Mesothelial cell of epicardium (in vitro differentiated cells): ENCODE results near the gene SLC29A4. TPM values are rescaled to one million over a fixed set of nuclear protein-coding genes. Genes with fewer than 3 reads are reported as not detected.
"Not testable (repeated sequence)": the region's sequence is repeated elsewhere in the genome, so short reads cannot be mapped to it uniquely, and the experiment has no call there.

Source experiments
- DNase-seq, 2 experiments: peaks; one replicate each; pipeline ENCODE4 v3.0.0; 2021; ENCODE audit warnings: low spot score in 2 of 2; ENCODE audit not compliant: unreplicated experiment in 2 of 2
- H3K27ac Mint-ChIP-seq: 2 replicates; pipeline ENCODE4 v1.8.0; 2021; ENCODE audit warnings: mixed read lengths
- H3K27me3 Mint-ChIP-seq: 2 replicates; pipeline ENCODE4 v1.8.0; 2021; ENCODE audit warnings: low read depth, mixed read lengths
- H3K36me3 Mint-ChIP-seq: 2 replicates; pipeline ENCODE4 v1.8.0; 2021; ENCODE audit warnings: mixed read lengths
- H3K4me1 Mint-ChIP-seq: 2 replicates; pipeline ENCODE4 v1.8.0; 2021; ENCODE audit warnings: mixed read lengths
- H3K4me3 Mint-ChIP-seq: 2 replicates; pipeline ENCODE4 v1.8.0; 2021; ENCODE audit warnings: mild to moderate bottlenecking, moderate library complexity, mixed read lengths
- H3K9me3 Mint-ChIP-seq: 2 replicates; pipeline ENCODE4 v1.8.0; 2021; ENCODE audit warnings: mixed read lengths
- total RNA-seq: library from RNA; stranded (reverse); gene quantifications from 3 replicates; pipeline ENCODE4 v1.2.1, GENCODE V29; 2021
- TF ChIP-seq, protein P1 (sequence below): fragments of 200-600 bp; sonication (generic); IDR thresholded peaks from one replicate; pipeline ENCODE4 v1.5.0; 2021; ENCODE audit warnings: antibody characterized with exemption; ENCODE audit not compliant: unreplicated experiment

The SLC29A4 gene
- total RNA-seq, 1 donor from 2014 or later: 37.9 TPM

DNA sequence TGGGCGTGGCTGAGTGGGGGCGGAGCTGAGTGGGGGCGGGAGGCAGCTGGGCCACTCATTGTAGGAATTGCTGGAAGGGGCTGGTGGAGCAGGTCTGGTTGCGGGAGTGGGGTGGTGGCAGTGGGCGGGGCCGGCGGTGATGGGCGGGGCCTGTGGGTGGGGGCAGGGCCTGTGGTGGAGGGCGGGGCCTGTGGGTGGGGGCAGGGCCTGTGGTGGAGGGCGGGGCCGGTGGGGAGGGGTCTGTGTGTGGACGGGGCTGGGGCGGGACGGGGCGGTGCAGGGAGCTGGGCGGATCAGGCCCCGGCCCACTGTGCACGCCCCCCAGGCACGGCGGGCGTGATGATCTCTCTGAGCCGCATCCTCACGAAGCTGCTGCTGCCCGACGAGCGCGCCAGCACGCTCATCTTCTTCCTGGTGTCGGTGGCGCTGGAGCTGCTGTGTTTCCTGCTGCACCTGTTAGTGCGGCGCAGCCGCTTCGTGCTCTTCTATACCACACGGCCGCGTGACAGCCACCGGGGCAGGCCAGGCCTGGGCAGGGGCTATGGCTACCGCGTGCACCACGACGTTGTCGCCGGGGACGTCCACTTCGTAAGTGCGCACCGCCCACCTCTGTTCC is 14.0 kb downstream of the SLC29A4 start:
- H3K36me3 Mint-ChIP-seq: peaks cover 44% of the 10 kb centered on the region
- peak overlapping the region; percentile 47 for H3K27ac Mint-ChIP-seq
- peak; percentile 73 to 75 for DNase-seq
- peaks cover 7% of the 10 kb centered on the region for H3K4me1 Mint-ChIP-seq
- TF ChIP-seq, protein P1, sequence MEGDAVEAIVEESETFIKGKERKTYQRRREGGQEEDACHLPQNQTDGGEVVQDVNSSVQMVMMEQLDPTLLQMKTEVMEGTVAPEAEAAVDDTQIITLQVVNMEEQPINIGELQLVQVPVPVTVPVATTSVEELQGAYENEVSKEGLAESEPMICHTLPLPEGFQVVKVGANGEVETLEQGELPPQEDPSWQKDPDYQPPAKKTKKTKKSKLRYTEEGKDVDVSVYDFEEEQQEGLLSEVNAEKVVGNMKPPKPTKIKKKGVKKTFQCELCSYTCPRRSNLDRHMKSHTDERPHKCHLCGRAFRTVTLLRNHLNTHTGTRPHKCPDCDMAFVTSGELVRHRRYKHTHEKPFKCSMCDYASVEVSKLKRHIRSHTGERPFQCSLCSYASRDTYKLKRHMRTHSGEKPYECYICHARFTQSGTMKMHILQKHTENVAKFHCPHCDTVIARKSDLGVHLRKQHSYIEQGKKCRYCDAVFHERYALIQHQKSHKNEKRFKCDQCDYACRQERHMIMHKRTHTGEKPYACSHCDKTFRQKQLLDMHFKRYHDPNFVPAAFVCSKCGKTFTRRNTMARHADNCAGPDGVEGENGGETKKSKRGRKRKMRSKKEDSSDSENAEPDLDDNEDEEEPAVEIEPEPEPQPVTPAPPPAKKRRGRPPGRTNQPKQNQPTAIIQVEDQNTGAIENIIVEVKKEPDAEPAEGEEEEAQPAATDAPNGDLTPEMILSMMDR: no peak
- H3K27me3 Mint-ChIP-seq: no peaks in the 10 kb centered on the region
- peak overlapping the region; percentile 52 for H3K4me3 Mint-ChIP-seq
- peaks cover 4% of the 10 kb centered on the region for H3K9me3 Mint-ChIP-seq

GRCh38 chr7:5300366-5300765 is 17.6 kb downstream of the SLC29A4 start:
- H3K27ac Mint-ChIP-seq: no peak overlapping the region
- no peak overlapping the region for H3K4me3 Mint-ChIP-seq

GRCh38 chr7:5302577-5302976 is 19.8 kb downstream of the SLC29A4 start:
- H3K9me3 Mint-ChIP-seq: no peaks in the 10 kb centered on the region
- peaks cover 25% of the 10 kb centered on the region for H3K36me3 Mint-ChIP-seq
- TF ChIP-seq, protein P1: no peak
- no peak for DNase-seq
- H3K4me1 Mint-ChIP-seq: no peaks in the 10 kb centered on the region
- H3K27ac Mint-ChIP-seq: no peak overlapping the region
- no peak overlapping the region for H3K4me3 Mint-ChIP-seq
- no peaks in the 10 kb centered on the region for H3K27me3 Mint-ChIP-seq

More at GRCh38 chr7:5300366-5300765, 17.6 kb downstream of the SLC29A4 start:
- peaks cover 28% of the 10 kb centered on the region for H3K36me3 Mint-ChIP-seq
- H3K4me1 Mint-ChIP-seq: peaks cover 7% of the 10 kb centered on the region
- H3K9me3 Mint-ChIP-seq: no peaks in the 10 kb centered on the region
- no peak for DNase-seq
- TF ChIP-seq, protein P1: no peak
- H3K27me3 Mint-ChIP-seq: no peaks in the 10 kb centered on the region

DNA sequence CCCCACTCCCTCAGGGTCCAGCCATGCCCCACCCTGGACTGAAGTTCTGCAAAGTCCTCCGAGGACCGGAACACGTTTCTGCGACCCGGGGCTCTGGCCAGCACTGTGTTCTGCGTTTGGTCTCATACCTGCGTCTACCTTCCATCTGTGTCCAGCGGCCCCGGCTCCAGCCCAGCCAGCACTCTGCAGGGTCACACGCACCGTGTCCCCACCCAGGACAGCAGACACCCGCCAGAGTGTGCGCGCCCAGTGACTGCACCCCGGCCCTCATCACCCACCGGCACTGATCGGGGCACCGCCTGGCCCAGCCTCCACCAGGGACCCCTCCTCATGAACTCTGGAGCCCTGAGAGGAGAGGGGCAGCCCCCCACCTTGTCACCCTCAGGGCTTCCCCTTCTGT is 20.3 kb downstream of the SLC29A4 start:
- TF ChIP-seq, protein P1: no peak
- Mint-ChIP-seq H3K27ac (no peak overlapping the region), H3K36me3 (peaks cover 24% of the 10 kb centered on the region), H3K4me1 (no peaks in the 10 kb centered on the region), H3K4me3 (no peak overlapping the region), H3K9me3 (no peaks in the 10 kb centered on the region), H3K27me3 (no peaks in the 10 kb centered on the region)
- no peak for DNase-seq

DNA sequence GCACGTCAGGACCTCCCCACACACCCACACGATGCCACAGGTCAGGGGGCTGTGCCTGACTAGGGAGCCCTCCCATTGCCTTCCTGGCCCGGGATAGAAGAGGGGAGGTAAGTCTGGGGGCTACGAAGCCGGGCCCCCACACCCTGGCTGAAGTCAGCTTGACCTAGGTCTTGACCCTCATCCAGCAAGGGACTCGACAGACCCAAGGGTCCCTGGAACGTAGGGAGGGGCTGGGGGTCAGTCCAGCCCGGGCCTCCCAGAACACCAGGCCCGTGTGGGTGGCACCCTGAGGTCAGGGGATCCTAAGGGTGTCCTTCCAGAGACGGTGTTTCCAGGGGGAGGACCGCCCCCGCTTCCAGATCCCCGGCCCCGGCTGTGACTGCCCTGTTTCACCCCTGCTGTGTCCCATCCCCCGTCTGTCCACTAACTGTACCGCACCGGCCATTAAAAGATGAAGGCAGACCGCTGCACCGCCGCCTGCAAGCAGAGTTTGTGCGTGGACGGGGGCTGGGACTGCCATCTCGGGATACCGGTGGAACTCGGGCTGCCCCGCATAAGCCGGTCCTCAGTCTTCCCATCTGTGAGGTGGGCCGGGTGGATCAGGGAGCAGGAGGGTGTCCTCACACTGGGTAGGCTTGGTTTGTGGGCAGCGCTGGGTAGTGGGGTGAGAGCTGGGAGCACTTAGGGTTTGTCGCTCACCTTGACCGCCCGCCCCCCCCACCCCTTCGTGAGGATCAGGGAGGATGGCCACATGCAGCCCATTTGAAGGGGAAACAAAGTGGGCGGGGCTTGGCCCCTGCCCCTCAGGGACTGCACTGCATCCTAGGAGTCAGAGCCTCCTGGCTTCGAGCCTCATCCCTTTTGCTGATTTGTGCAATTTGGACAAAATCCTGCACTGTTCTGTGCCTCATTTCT is 21.1 kb downstream of the SLC29A4 start:
- Mint-ChIP-seq H3K4me3 (no peak overlapping the region), H3K4me1 (no peaks in the 10 kb centered on the region), H3K9me3 (no peaks in the 10 kb centered on the region), H3K27me3 (no peaks in the 10 kb centered on the region), H3K27ac (no peak overlapping the region), H3K36me3 (peaks cover 24% of the 10 kb centered on the region)
- TF ChIP-seq, protein P1: no peak
- DNase-seq: no peak

- H3K9me3 Mint-ChIP-seq, H3K27me3 Mint-ChIP-seq, H3K27ac Mint-ChIP-seq, H3K4me1 Mint-ChIP-seq, DNase-seq, H3K4me3 Mint-ChIP-seq: not testable (repeated sequence)
- H3K36me3 Mint-ChIP-seq: peaks cover 18% of the 10 kb centered on the region
These were observed 22.3 kb downstream of the SLC29A4 start for GRCh38 chr7:5305050-5305449.

GRCh38 chr7:5307221-5308142 is 24.7 kb downstream of the SLC29A4 start:
- H3K27me3 Mint-ChIP-seq, H3K4me1 Mint-ChIP-seq, H3K9me3 Mint-ChIP-seq: not testable (repeated sequence)

More at GRCh38 chr7:5307221-5308142, 24.7 kb downstream of the SLC29A4 start:
- DNase-seq, H3K27ac Mint-ChIP-seq, H3K4me3 Mint-ChIP-seq: not testable (repeated sequence)
- peaks cover 25% of the 10 kb centered on the region for H3K36me3 Mint-ChIP-seq
